ENCODE results near the gene CHID1. TPM values are rescaled to one million over a fixed set of nuclear protein-coding genes. Genes with fewer than 3 reads are reported as not detected.

The CHID1 gene
- total and polyA plus RNA-seq, 9 of the 15 experiments (the other 6 are each of a cell fraction or from before 2014, with no cell fraction given), result 15.1 to 108 (median 39.8) TPM

- peak; percentile 78 for TF ChIP-seq ZNF592 (IDR thresholded peaks at IDR 0.05)
- no peak for TF ChIP-seq NEUROD1 (IDR thresholded peaks at IDR 0.05; ENCODE audit: borderline replicate concordance, low read depth, low read length, partially characterized antibody)
- TF ChIP-seq JUND (IDR thresholded peaks at IDR 0.05; ENCODE audit: borderline replicate concordance, low read depth, low read length), result no peak
- no peak for TF ChIP-seq JUND (tag; IDR thresholded peaks at IDR 0.05; ENCODE audit: borderline replicate concordance, low read depth, low read length)
- TF ChIP-seq REST (IDR thresholded peaks at IDR 0.05; ENCODE audit: borderline replicate concordance), result no peak
- no peak for TF ChIP-seq REST (CRISPR knock-in tag; IDR thresholded peaks at IDR 0.05; ENCODE audit: low read depth)
- TF ChIP-seq PHF8 (IDR thresholded peaks at IDR 0.05; ENCODE audit: borderline replicate concordance, low read length), result peak; percentile 26; the same call in 1 of the 2 replicates
- no peak for TF ChIP-seq ZNF431 (CRISPR knock-in tag; IDR thresholded peaks at IDR 0.05)
- TF ChIP-seq KLF6 (CRISPR knock-in tag; IDR thresholded peaks at IDR 0.05; ENCODE audit: borderline replicate concordance), result no peak
- TF ChIP-seq CGGBP1 (CRISPR knock-in tag; IDR thresholded peaks at IDR 0.05), result no peak
- TF ChIP-seq NR4A1 (CRISPR knock-in tag; IDR thresholded peaks at IDR 0.05), result no peak
- 0 out of 2 replicates have a peak, but pooled peaks have one; percentile 25 for TF ChIP-seq NR4A1 (tag; IDR thresholded peaks at IDR 0.05)
- TF ChIP-seq THRAP3 (IDR thresholded peaks at IDR 0.05; ENCODE audit: borderline replicate concordance), result no peak
- TF ChIP-seq GTF2E2 (tag; IDR thresholded peaks at IDR 0.05), result no peak
- no peak for TF ChIP-seq ZNF263 (CRISPR knock-in tag; IDR thresholded peaks at IDR 0.05; ENCODE audit: borderline replicate concordance)
These were observed 4.3 kb upstream of the CHID1 start (continued) for GRCh38 chr11:914747-915501.
